Measurements from ENCODE around the gene IL1RAPL2. TPM values are rescaled to one million over a fixed set of nuclear protein-coding genes. Genes with fewer than 3 reads are reported as not detected.

Gene IL1RAPL2
- total RNA-seq, 1 donor from 2014 or later: not detected

DNA sequence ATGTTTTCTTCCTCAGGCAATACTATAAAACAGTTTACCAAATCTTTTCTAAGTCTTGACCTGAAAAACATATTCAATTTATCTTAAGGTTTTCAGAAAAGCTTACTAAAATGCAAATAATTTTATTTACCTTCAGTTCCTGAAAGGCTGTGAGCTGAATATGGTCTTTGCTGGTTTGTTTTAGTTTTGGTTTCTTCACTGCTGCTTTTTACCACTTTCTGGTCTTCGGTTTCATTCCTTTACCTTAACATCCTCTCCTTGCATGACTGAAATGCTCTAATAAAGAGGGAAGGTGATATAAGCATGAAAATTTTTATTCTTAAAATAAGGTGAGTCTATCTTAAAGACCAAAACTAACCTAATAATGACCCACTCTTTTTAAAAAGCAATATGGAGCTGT, 1159.2 kb downstream of the IL1RAPL2 start:
- H3K27me3 ChIP-seq: no peaks in the 10 kb centered on the region
- no peak overlapping the region for H3K27ac ChIP-seq
- intact Hi-C loops (cut with DNase I): no loop called here
- TF ChIP-seq, protein P1, sequence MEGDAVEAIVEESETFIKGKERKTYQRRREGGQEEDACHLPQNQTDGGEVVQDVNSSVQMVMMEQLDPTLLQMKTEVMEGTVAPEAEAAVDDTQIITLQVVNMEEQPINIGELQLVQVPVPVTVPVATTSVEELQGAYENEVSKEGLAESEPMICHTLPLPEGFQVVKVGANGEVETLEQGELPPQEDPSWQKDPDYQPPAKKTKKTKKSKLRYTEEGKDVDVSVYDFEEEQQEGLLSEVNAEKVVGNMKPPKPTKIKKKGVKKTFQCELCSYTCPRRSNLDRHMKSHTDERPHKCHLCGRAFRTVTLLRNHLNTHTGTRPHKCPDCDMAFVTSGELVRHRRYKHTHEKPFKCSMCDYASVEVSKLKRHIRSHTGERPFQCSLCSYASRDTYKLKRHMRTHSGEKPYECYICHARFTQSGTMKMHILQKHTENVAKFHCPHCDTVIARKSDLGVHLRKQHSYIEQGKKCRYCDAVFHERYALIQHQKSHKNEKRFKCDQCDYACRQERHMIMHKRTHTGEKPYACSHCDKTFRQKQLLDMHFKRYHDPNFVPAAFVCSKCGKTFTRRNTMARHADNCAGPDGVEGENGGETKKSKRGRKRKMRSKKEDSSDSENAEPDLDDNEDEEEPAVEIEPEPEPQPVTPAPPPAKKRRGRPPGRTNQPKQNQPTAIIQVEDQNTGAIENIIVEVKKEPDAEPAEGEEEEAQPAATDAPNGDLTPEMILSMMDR (IDR thresholded peaks at IDR 0.05): no peak
- DNase-seq: no peak
- ATAC-seq: no peak
- no peaks in the 10 kb centered on the region for H3K9me3 ChIP-seq
- H3K36me3 ChIP-seq: no peaks in the 10 kb centered on the region
- H3K4me1 ChIP-seq: no peaks in the 10 kb centered on the region
- no peak overlapping the region for H3K4me3 ChIP-seq

DNA sequence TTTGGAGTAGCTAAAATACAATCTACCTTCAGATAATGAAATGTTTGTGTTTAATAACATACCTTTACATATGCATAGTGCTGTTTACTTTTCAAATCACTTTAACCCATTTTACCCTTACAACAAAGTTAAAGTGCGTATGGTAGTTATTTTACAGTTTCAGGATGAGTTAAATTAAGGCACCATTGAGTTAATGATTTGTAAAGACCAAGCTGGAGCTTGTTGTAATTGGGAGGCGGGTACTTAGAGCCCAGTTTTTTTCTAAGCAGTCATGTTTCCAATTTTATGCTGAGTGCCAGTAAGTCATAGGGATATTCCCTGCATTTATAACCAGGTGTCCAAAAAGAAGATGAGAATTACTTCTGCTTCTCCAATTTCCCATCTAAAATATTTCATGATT, 1172.2 kb downstream of the IL1RAPL2 start:
- H3K4me3 ChIP-seq: no peak overlapping the region
- no peaks in the 10 kb centered on the region for H3K27me3 ChIP-seq
- no peaks in the 10 kb centered on the region for H3K4me1 ChIP-seq
- TF ChIP-seq, protein P1 (IDR thresholded peaks at IDR 0.05): no peak
- ATAC-seq (no peak), DNase-seq (no peak)
- intact Hi-C loops (cut with DNase I): no loop called here
- H3K27ac ChIP-seq: no peak overlapping the region
- no peaks in the 10 kb centered on the region for H3K9me3 ChIP-seq
- H3K36me3 ChIP-seq: no peaks in the 10 kb centered on the region

DNA sequence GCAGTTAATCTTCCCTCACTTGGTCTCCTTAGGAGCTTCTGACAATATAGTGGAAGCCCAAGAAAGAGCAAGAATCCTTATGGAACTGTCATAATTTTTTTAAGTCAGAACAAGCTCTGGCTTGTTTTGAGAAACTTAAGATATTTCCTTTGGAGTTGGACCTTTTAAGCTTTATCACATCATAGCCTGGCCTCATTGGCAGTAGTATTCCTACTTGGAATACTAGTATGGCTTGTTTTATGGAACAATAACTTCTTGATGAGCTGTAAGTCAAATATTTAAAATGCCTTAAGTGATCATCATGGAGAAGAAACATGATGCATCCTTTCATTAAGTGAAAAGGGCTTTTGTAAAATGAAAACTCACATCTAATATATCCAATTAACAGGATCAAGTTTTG, 1178.3 kb downstream of the IL1RAPL2 start:
- intact Hi-C loops (cut with DNase I): no loop called here
- TF ChIP-seq, protein P1 (IDR thresholded peaks at IDR 0.05): no peak
- Histone ChIP-seq H3K9me3 (no peaks in the 10 kb centered on the region), H3K4me1 (no peaks in the 10 kb centered on the region), H3K4me3 (no peak overlapping the region), H3K27ac (no peak overlapping the region), H3K36me3 (no peaks in the 10 kb centered on the region), H3K27me3 (no peaks in the 10 kb centered on the region)
- no peak for ATAC-seq
- no peak for DNase-seq

DNA sequence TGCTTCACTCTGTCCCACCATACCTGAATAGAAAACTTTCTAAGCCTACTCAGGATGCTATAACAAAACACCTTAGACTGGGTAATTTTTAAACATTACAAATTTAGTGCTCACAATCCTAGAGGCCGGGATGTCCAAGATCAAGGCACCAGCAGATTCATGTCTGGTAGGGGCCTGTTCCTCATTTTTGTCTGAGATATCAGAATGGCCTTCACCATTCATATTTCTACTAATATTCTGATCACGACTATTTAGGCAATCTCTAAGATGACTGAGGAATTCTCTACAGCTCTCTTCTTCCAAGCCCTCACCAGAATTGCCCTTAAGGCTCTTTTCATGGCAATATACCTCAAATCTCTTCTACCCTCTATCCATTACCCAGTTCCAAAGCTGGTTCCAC, 1178.9 kb downstream of the IL1RAPL2 start:
- Histone ChIP-seq H3K9me3 (no peaks in the 10 kb centered on the region), H3K27me3 (no peaks in the 10 kb centered on the region), H3K27ac (no peak overlapping the region), H3K4me3 (no peak overlapping the region), H3K36me3 (no peaks in the 10 kb centered on the region), H3K4me1 (no peaks in the 10 kb centered on the region)
- TF ChIP-seq, protein P1 (IDR thresholded peaks at IDR 0.05): no peak
- ATAC-seq: no peak
- intact Hi-C loops (cut with DNase I): no loop called here
- no peak for DNase-seq

DNA sequence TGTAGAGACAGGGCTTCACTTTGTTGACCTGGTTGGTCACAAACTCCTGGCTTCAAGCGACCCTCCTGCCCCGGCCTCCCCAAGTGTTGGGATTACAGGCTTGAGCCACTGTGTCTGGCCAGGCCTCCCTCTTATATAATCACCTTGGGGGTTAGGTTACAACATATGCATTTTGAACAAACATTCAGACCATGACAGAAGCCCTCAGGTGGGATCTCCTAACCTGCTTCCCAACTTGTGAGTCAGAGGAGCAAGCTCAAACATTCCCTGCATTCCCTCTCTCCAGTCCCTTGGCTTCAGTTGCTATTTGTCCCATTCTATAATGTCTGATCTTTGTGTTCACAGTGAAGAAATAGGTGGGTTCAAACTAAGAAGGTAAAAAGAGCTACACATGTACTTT, 1179.9 kb downstream of the IL1RAPL2 start:
- H3K27ac ChIP-seq: no peak overlapping the region
- no peaks in the 10 kb centered on the region for H3K27me3 ChIP-seq
- H3K36me3 ChIP-seq: no peaks in the 10 kb centered on the region
- no peaks in the 10 kb centered on the region for H3K4me1 ChIP-seq
- TF ChIP-seq, protein P1 (IDR thresholded peaks at IDR 0.05): no peak
- intact Hi-C loops (cut with DNase I): no loop called here
- DNase-seq (no peak), ATAC-seq (no peak)
- no peak overlapping the region for H3K4me3 ChIP-seq
- H3K9me3 ChIP-seq: no peaks in the 10 kb centered on the region

DNA sequence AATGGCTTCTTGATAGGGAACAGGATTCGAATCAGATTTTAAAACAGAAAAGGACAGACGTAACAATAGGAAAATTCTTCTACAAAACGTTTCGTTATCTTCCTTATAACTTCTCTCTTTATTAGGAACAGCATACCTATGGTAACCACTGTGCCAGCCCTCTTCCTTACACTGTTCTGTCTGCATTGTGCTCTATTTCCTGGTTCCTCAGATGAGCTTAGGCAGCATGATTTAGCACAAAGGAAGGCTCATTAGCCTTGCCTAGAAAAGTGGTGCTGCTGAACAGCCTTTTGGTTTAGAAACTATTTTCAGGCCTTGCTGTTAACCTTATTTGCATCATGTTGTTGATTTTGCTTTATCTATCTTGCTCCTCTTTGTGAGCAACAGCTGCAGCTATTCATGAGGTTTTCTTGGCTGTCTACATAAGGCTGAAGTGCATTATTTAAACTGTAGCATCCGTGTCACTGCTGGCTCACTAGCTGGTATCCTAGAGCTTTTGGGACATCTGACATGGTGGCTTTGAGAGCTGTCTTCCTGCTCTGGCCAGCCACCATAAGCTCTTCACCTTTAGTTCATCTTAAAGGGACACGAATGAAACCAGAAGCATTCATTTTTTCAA, 1186.4 kb downstream of the IL1RAPL2 start:
- no peaks in the 10 kb centered on the region for H3K4me1 ChIP-seq
- H3K4me3 ChIP-seq: no peak overlapping the region
- no peak overlapping the region for H3K27ac ChIP-seq
- ATAC-seq (no peak), DNase-seq (no peak)
- H3K27me3 ChIP-seq: no peaks in the 10 kb centered on the region
- H3K36me3 ChIP-seq: no peaks in the 10 kb centered on the region
- intact Hi-C loops (cut with DNase I): no loop called here
- TF ChIP-seq, protein P1 (IDR thresholded peaks at IDR 0.05): no peak
- H3K9me3 ChIP-seq: no peaks in the 10 kb centered on the region
